Measurements from ENCODE around the gene TSHR.
"Not testable (repeated sequence)": the region's sequence is repeated elsewhere in the genome, so short reads cannot be mapped to it uniquely, and the experiment has no call there.

TSHR gene

GRCh38 chr14:80948291-80948690, 7.1 kb upstream of the TSHR start:
- Histone ChIP-seq H3K27ac (ENCODE audit: insufficient read depth, low read length, poor library complexity, severe bottlenecking) (no peak overlapping the region), H3K9me3 (ENCODE audit: control insufficient read depth, low read length) (no peaks in the 10 kb centered on the region), H3K4me1 (ENCODE audit: control insufficient read depth, insufficient read depth, low read length, poor library complexity, severe bottlenecking) (no peaks in the 10 kb centered on the region), H3K36me3 (ENCODE audit: control insufficient read depth, insufficient read depth, low read length) (no peaks in the 10 kb centered on the region), H3K27me3 (replicated peaks; ENCODE audit: control insufficient read depth, insufficient read depth, low read length, poor library complexity, severe bottlenecking) (no peaks in the 10 kb centered on the region), H3K4me3 (ENCODE audit: insufficient read depth, low read depth, low read length, poor library complexity, severe bottlenecking) (no peak overlapping the region)
- DNase-seq, result no peak

- H3K36me3 ChIP-seq (ENCODE audit: control insufficient read depth, insufficient read depth, low read length), result no peaks in the 10 kb centered on the region
- H3K4me1 ChIP-seq (ENCODE audit: control insufficient read depth, insufficient read depth, low read length, poor library complexity, severe bottlenecking), result no peaks in the 10 kb centered on the region
- no peak overlapping the region for H3K4me3 ChIP-seq (ENCODE audit: insufficient read depth, low read depth, low read length, poor library complexity, severe bottlenecking)
- no peak overlapping the region for H3K27ac ChIP-seq (ENCODE audit: insufficient read depth, low read length, poor library complexity, severe bottlenecking)
- no peaks in the 10 kb centered on the region for H3K27me3 ChIP-seq (replicated peaks; ENCODE audit: control insufficient read depth, insufficient read depth, low read length, poor library complexity, severe bottlenecking)
- H3K9me3 ChIP-seq (ENCODE audit: control insufficient read depth, low read length), result no peaks in the 10 kb centered on the region
- DNase-seq, result no peak
Measured at GRCh38 chr14:80951491-80951890, 3.9 kb upstream of the TSHR start.

- not testable (repeated sequence) for H3K9me3 ChIP-seq (ENCODE audit: control insufficient read depth, low read length); H3K27me3 ChIP-seq (replicated peaks; ENCODE audit: control insufficient read depth, insufficient read depth, low read length, poor library complexity, severe bottlenecking); H3K4me3 ChIP-seq (ENCODE audit: insufficient read depth, low read depth, low read length, poor library complexity, severe bottlenecking); H3K36me3 ChIP-seq (ENCODE audit: control insufficient read depth, insufficient read depth, low read length); H3K4me1 ChIP-seq (ENCODE audit: control insufficient read depth, insufficient read depth, low read length, poor library complexity, severe bottlenecking); H3K27ac ChIP-seq (ENCODE audit: insufficient read depth, low read length, poor library complexity, severe bottlenecking); DNase-seq
Measured at GRCh38 chr14:80953211-80953610, 2.2 kb upstream of the TSHR start.

DNA sequence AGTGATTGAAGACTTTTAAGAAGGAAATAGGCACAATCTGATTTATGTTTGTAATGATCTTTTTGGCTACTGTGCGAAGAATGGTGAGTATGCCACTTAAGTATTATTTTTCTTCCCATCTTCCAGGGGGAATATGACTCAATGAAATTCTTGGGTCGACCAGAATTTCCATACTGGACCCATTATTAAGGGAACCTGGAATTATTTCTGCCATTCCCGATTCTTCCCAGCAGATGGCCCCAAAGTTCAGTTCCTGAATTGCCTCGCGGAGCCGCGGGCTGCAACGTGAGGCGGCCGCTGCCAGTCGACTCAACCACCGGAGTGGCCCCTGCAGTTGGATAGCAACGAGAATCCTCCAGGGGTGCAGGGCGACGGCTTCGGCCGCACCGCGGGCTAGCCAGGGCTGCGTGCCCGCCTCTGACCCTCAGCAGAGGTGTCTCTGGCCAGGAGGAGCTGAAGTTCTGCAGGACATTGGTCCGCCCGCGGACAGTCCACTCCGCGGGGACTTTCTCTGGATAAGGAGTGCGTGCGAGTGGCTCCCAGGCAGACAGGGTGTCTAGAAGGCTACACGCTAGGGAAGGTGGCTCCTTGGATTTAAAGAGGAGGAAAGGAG, 628 bp upstream of the TSHR start:
- Histone ChIP-seq H3K36me3 (ENCODE audit: control insufficient read depth, insufficient read depth, low read length) (no peaks in the 10 kb centered on the region), H3K4me3 (ENCODE audit: insufficient read depth, low read depth, low read length, poor library complexity, severe bottlenecking) (peak overlapping the region; percentile 67), H3K4me1 (ENCODE audit: control insufficient read depth, insufficient read depth, low read length, poor library complexity, severe bottlenecking) (no peaks in the 10 kb centered on the region), H3K9me3 (ENCODE audit: control insufficient read depth, low read length) (no peaks in the 10 kb centered on the region), H3K27me3 (replicated peaks; ENCODE audit: control insufficient read depth, insufficient read depth, low read length, poor library complexity, severe bottlenecking) (no peaks in the 10 kb centered on the region), H3K27ac (ENCODE audit: insufficient read depth, low read length, poor library complexity, severe bottlenecking) (no peak overlapping the region)
- peak; percentile 45 to 65 (median 55) for DNase-seq

DNA sequence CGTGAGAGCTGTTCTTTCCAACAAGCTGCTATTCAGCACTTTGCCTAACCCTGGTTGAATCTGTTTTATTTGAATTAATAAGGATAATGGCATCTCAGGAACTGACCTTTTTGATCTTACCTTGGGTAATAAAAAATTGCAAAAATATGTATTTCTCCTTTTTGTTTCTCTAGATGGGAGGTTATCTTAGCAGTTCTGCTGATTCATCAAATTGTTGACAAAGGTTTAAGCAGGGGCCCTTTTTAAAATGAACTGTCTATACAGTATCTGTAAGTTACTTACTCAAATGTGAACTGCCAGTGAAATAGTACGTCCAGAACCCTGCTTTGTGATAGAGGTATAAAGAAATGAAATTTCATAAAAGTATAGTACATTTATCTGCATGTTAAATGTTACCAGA, 681 bp downstream of the TSHR start:
- H3K27me3 ChIP-seq (replicated peaks; ENCODE audit: control insufficient read depth, insufficient read depth, low read length, poor library complexity, severe bottlenecking), result no peaks in the 10 kb centered on the region
- no peaks in the 10 kb centered on the region for H3K4me1 ChIP-seq (ENCODE audit: control insufficient read depth, insufficient read depth, low read length, poor library complexity, severe bottlenecking)
- H3K9me3 ChIP-seq (ENCODE audit: control insufficient read depth, low read length), result no peaks in the 10 kb centered on the region
- H3K36me3 ChIP-seq (ENCODE audit: control insufficient read depth, insufficient read depth, low read length), result no peaks in the 10 kb centered on the region
- no peak overlapping the region for H3K27ac ChIP-seq (ENCODE audit: insufficient read depth, low read length, poor library complexity, severe bottlenecking)
- no peak for DNase-seq
- H3K4me3 ChIP-seq (ENCODE audit: insufficient read depth, low read depth, low read length, poor library complexity, severe bottlenecking), result no peak overlapping the region

GRCh38 chr14:80956922-80957321, 1.5 kb downstream of the TSHR start:
- Histone ChIP-seq H3K27ac (ENCODE audit: insufficient read depth, low read length, poor library complexity, severe bottlenecking) (no peak overlapping the region), H3K4me1 (ENCODE audit: control insufficient read depth, insufficient read depth, low read length, poor library complexity, severe bottlenecking) (no peaks in the 10 kb centered on the region), H3K27me3 (replicated peaks; ENCODE audit: control insufficient read depth, insufficient read depth, low read length, poor library complexity, severe bottlenecking) (no peaks in the 10 kb centered on the region), H3K36me3 (ENCODE audit: control insufficient read depth, insufficient read depth, low read length) (no peaks in the 10 kb centered on the region), H3K4me3 (ENCODE audit: insufficient read depth, low read depth, low read length, poor library complexity, severe bottlenecking) (no peak overlapping the region), H3K9me3 (ENCODE audit: control insufficient read depth, low read length) (no peaks in the 10 kb centered on the region)
- no peak for DNase-seq

GRCh38 chr14:80957613-80958012, 2.2 kb downstream of the TSHR start:
- DNase-seq, result no peak
- Histone ChIP-seq H3K36me3 (ENCODE audit: control insufficient read depth, insufficient read depth, low read length) (no peaks in the 10 kb centered on the region), H3K27ac (ENCODE audit: insufficient read depth, low read length, poor library complexity, severe bottlenecking) (no peak overlapping the region), H3K9me3 (ENCODE audit: control insufficient read depth, low read length) (no peaks in the 10 kb centered on the region), H3K4me1 (ENCODE audit: control insufficient read depth, insufficient read depth, low read length, poor library complexity, severe bottlenecking) (no peaks in the 10 kb centered on the region), H3K27me3 (replicated peaks; ENCODE audit: control insufficient read depth, insufficient read depth, low read length, poor library complexity, severe bottlenecking) (no peaks in the 10 kb centered on the region), H3K4me3 (ENCODE audit: insufficient read depth, low read depth, low read length, poor library complexity, severe bottlenecking) (no peak overlapping the region)

GRCh38 chr14:80958226-80958625, 2.8 kb downstream of the TSHR start:
- Histone ChIP-seq H3K9me3 (ENCODE audit: control insufficient read depth, low read length) (no peaks in the 10 kb centered on the region), H3K27ac (ENCODE audit: insufficient read depth, low read length, poor library complexity, severe bottlenecking) (no peak overlapping the region), H3K27me3 (replicated peaks; ENCODE audit: control insufficient read depth, insufficient read depth, low read length, poor library complexity, severe bottlenecking) (no peaks in the 10 kb centered on the region), H3K36me3 (ENCODE audit: control insufficient read depth, insufficient read depth, low read length) (no peaks in the 10 kb centered on the region), H3K4me1 (ENCODE audit: control insufficient read depth, insufficient read depth, low read length, poor library complexity, severe bottlenecking) (no peaks in the 10 kb centered on the region), H3K4me3 (ENCODE audit: insufficient read depth, low read depth, low read length, poor library complexity, severe bottlenecking) (no peak overlapping the region)
- no peak for DNase-seq

DNA sequence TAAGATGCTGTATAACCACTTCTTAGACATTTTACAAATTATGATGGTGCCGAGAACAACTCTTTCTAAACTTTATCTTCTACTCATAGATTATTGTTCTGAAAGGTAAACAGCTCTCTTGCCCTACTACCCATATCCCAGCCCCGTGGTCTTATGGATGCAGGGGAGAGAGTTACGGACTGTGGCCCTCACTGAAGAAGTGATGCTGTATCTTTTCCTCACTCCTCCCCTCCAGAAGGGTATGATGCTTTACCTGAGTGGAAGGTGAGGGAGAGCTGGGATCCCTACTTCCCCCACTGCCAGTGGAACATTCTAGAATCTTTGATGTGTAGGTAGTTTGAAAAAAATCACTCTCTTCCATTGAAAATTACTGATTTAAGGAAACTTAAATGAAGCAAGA, 3.5 kb downstream of the TSHR start:
- H3K27ac ChIP-seq (ENCODE audit: insufficient read depth, low read length, poor library complexity, severe bottlenecking), result no peak overlapping the region
- H3K4me3 ChIP-seq (ENCODE audit: insufficient read depth, low read depth, low read length, poor library complexity, severe bottlenecking), result no peak overlapping the region
- no peak for DNase-seq
- H3K36me3 ChIP-seq (ENCODE audit: control insufficient read depth, insufficient read depth, low read length), result no peaks in the 10 kb centered on the region
- H3K9me3 ChIP-seq (ENCODE audit: control insufficient read depth, low read length), result no peaks in the 10 kb centered on the region
- no peaks in the 10 kb centered on the region for H3K4me1 ChIP-seq (ENCODE audit: control insufficient read depth, insufficient read depth, low read length, poor library complexity, severe bottlenecking)
- no peaks in the 10 kb centered on the region for H3K27me3 ChIP-seq (replicated peaks; ENCODE audit: control insufficient read depth, insufficient read depth, low read length, poor library complexity, severe bottlenecking)

DNA sequence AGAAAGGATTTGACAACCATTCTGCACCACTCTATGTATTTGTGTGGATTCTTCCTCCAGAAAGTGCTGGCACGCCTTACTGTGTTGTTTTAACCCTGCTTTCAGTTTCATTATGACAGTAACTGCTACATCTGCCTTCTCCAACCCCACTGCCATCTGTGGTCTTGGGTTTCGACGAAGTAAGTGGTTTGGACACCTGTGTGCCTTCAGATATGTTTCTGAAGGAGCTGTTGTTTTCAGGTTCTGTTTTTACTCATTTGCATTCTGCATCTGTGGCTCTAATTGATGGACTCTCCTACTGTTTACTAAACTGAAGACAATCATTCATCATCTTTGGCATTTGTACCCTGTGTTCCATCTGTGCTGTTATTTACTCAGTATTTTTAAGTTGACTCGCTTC, 4.1 kb downstream of the TSHR start:
- no peaks in the 10 kb centered on the region for H3K36me3 ChIP-seq (ENCODE audit: control insufficient read depth, insufficient read depth, low read length)
- peak overlapping the region; percentile 24 for H3K4me3 ChIP-seq (ENCODE audit: insufficient read depth, low read depth, low read length, poor library complexity, severe bottlenecking)
- H3K27ac ChIP-seq (ENCODE audit: insufficient read depth, low read length, poor library complexity, severe bottlenecking), result no peak overlapping the region
- no peaks in the 10 kb centered on the region for H3K27me3 ChIP-seq (replicated peaks; ENCODE audit: control insufficient read depth, insufficient read depth, low read length, poor library complexity, severe bottlenecking)
- peak in 1 of 3 donors; percentile 40 for DNase-seq
- no peaks in the 10 kb centered on the region for H3K4me1 ChIP-seq (ENCODE audit: control insufficient read depth, insufficient read depth, low read length, poor library complexity, severe bottlenecking)
- H3K9me3 ChIP-seq (ENCODE audit: control insufficient read depth, low read length), result no peaks in the 10 kb centered on the region
